ENCODE results near the gene WNT3A.

DNA sequence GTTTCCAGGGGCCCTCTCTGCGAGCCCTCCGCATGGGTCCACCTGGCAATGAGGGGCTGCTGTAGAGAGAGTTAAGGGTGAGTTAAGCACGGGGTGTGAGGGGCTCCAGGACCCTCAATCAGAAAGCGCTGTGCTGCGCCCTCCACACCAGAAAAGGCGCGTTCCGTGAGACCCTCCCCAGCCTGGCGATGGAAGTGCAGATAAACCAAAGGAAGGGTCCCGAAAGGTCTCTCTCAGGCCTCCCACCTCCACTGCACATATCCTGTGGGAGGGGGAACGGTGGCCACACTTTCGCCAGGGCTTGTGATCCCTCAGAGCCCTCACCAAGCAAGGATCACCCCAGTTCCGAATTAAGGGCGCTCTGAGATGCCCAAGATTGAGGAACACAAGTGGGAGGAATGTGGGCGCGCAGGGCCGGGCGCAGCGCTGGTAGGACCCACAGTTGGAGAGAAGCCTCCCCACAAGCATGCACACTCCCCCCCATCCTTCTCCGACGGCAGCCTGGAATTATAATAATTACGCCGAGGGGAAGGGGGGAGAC is 1.1 kb downstream of the WNT3A start:
- TF ChIP-seq POLR2A (IDR thresholded peaks at IDR 0.05) = no peak
- TF ChIP-seq, protein P1, sequence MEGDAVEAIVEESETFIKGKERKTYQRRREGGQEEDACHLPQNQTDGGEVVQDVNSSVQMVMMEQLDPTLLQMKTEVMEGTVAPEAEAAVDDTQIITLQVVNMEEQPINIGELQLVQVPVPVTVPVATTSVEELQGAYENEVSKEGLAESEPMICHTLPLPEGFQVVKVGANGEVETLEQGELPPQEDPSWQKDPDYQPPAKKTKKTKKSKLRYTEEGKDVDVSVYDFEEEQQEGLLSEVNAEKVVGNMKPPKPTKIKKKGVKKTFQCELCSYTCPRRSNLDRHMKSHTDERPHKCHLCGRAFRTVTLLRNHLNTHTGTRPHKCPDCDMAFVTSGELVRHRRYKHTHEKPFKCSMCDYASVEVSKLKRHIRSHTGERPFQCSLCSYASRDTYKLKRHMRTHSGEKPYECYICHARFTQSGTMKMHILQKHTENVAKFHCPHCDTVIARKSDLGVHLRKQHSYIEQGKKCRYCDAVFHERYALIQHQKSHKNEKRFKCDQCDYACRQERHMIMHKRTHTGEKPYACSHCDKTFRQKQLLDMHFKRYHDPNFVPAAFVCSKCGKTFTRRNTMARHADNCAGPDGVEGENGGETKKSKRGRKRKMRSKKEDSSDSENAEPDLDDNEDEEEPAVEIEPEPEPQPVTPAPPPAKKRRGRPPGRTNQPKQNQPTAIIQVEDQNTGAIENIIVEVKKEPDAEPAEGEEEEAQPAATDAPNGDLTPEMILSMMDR (IDR thresholded peaks at IDR 0.05) = no peak

Data from right lobe of liver (tissue), 4 donors.